Liver (tissue), 9 donors: ENCODE measurements around the gene SIK2. TPM values are rescaled to one million over a fixed set of nuclear protein-coding genes. Genes with fewer than 3 reads are reported as not detected.

ENCODE experiments used
- DNase-seq: peaks from one replicate; pipeline ENCODE4 v3.0.0-alpha.2; 2017; ENCODE audit warnings: low spot score
- H3K27ac ChIP-seq, 2 donors: one replicate each; pipeline ENCODE4 v1.7.0; 2013; ENCODE audit warnings: inconsistent platforms in 2 of 2, low read length in 2 of 2, control low read depth in 1 of 2, low read depth in 1 of 2, mild to moderate bottlenecking in 1 of 2
- H3K27me3 ChIP-seq, 4 donors: one replicate each; pipeline versions ENCODE4 v1.6.1 to v1.7.0; 2013; ENCODE audit warnings: low read length in 3 of 4, inconsistent platforms in 1 of 4, mild to moderate bottlenecking in 1 of 4, moderate library complexity in 1 of 4; ENCODE audit not compliant: control insufficient read depth in 4 of 4, insufficient read depth in 4 of 4
- H3K36me3 ChIP-seq, 4 donors: one replicate each; pipeline versions ENCODE4 v1.6.1 to v1.7.0; 2013; ENCODE audit warnings: low read length in 3 of 4, mild to moderate bottlenecking in 3 of 4, low read depth in 1 of 4, moderate library complexity in 1 of 4; ENCODE audit not compliant: control insufficient read depth in 4 of 4, insufficient read depth in 3 of 4
- H3K4me1 ChIP-seq, 4 donors: one replicate each; pipeline versions ENCODE4 v1.6.1 to v1.7.0; 2013; ENCODE audit warnings: low read length in 3 of 4, mild to moderate bottlenecking in 3 of 4, moderate library complexity in 1 of 4; ENCODE audit not compliant: control insufficient read depth in 4 of 4, insufficient read depth in 4 of 4
- H3K4me3 ChIP-seq, 3 donors: one replicate each; pipeline versions ENCODE4 v1.6.1 to v1.7.0; 2013; ENCODE audit warnings: low read length in 3 of 3, control low read depth in 1 of 3, low read depth in 1 of 3, mild to moderate bottlenecking in 1 of 3
- H3K9ac ChIP-seq, 2 donors: one replicate each; pipeline ENCODE4 v1.7.0; 2013; ENCODE audit warnings: low read length in 2 of 2, mild to moderate bottlenecking in 2 of 2, moderate library complexity in 2 of 2, control low read depth in 1 of 2, low read depth in 1 of 2
- H3K9me3 ChIP-seq, 4 donors: one replicate each; pipeline versions ENCODE4 v1.6.1 to v1.7.0; 2013; ENCODE audit warnings: low read length in 3 of 4; ENCODE audit not compliant: control insufficient read depth in 4 of 4
- ATF3 ChIP-seq: IDR thresholded peaks from 2 replicates; pipeline ENCODE4 v1.6.1; 2016; ENCODE audit warnings: antibody characterized with exemption
- EGR1 ChIP-seq, 2 donors: IDR thresholded peaks; 2 replicates each; pipeline ENCODE4 v1.6.1; 2016 to 2018; ENCODE audit warnings: antibody characterized with exemption in 2 of 2, low read depth in 2 of 2
- FOXA1 ChIP-seq: IDR thresholded peaks from 2 replicates; pipeline ENCODE4 v1.6.1; 2016; ENCODE audit warnings: antibody characterized with exemption
- FOXA2 ChIP-seq: IDR thresholded peaks from 2 replicates; pipeline ENCODE4 v1.6.1; 2016; ENCODE audit warnings: antibody characterized with exemption
- GABPA ChIP-seq, 2 donors: IDR thresholded peaks in 1 of 2; conservative IDR thresholded peaks in 1 of 2; 2 replicates each; pipeline ENCODE4 v1.6.1; 2016; ENCODE audit warnings: antibody characterized with exemption in 2 of 2, mild to moderate bottlenecking in 1 of 2, moderate library complexity in 1 of 2
- HNF4A ChIP-seq, 2 donors: conservative IDR thresholded peaks; 2 replicates each; pipeline ENCODE4 v1.6.1; 2016; ENCODE audit warnings: antibody characterized with exemption in 2 of 2, mild to moderate bottlenecking in 2 of 2
- HNF4G ChIP-seq: IDR thresholded peaks from 2 replicates; pipeline ENCODE4 v1.6.1; 2016; ENCODE audit warnings: antibody characterized with exemption
- NR2F2 ChIP-seq: IDR thresholded peaks from 2 replicates; pipeline ENCODE4 v1.6.1; 2016; ENCODE audit warnings: antibody characterized with exemption
- RAD21 ChIP-seq, 2 donors: IDR thresholded peaks; 2 replicates each; pipeline ENCODE4 v1.6.1; 2016; ENCODE audit warnings: antibody characterized with exemption in 2 of 2, mild to moderate bottlenecking in 2 of 2
- REST ChIP-seq: IDR thresholded peaks from 2 replicates; pipeline ENCODE4 v1.6.1; 2016; ENCODE audit warnings: antibody characterized with exemption, mild to moderate bottlenecking
- RXRA ChIP-seq, 2 donors: IDR thresholded peaks; 2 replicates each; pipeline ENCODE4 v1.6.1; 2017 to 2018; ENCODE audit warnings: antibody characterized with exemption in 2 of 2, mild to moderate bottlenecking in 1 of 2
- SP1 ChIP-seq: IDR thresholded peaks from 2 replicates; pipeline ENCODE4 v1.6.1; 2018; ENCODE audit warnings: antibody characterized with exemption, mild to moderate bottlenecking
- TAF1 ChIP-seq: conservative IDR thresholded peaks from 2 replicates; pipeline ENCODE4 v1.6.1; 2016; ENCODE audit warnings: antibody characterized with exemption, mild to moderate bottlenecking
- YY1 ChIP-seq: IDR thresholded peaks from 2 replicates; pipeline ENCODE4 v1.6.1; 2016; ENCODE audit warnings: antibody characterized with exemption, mild to moderate bottlenecking
- WGBS: extraction: QIAGEN DNeasy Blood & Tissue Kit; methylation state at CpG from one replicate; pipeline ENCODE4 v1.1.7; 2013; 5-methylcytosine and 5-hydroxymethylcytosine counted together
- polyA plus RNA-seq, 2 donors: library from polyadenylated mRNA; stranded (reverse) in 1 of 2; unstranded in 1 of 2; fragments of 200-250 nt in 1 of 2; fragments of >200 nt in 1 of 2; fragmentation: Nextera tagmentation in 1 of 2; extraction: Ambion mirVana in 1 of 2; gene quantifications; one replicate each; pipeline versions ENCODE4 v1.2.1 to v1.2.3, GENCODE V29; 2013 to 2015
- total RNA-seq, 2 donors: library from RNA; depleted of rRNA; stranded (reverse); fragments of >200 nt; gene quantifications; one replicate each; pipeline ENCODE4 v1.2.3, GENCODE V29; 2014
- TF ChIP-seq, protein P1 (sequence below): fragments of 150-350 bp; IDR thresholded peaks from 2 replicates; pipeline ENCODE4 v1.5.1; 2017; ENCODE audit warnings: improper control_type of control experiment, low read depth, low read length; ENCODE audit not compliant: missing input control
- TF ChIP-seq, protein P2 (sequence below): IDR thresholded peaks from 2 replicates; pipeline ENCODE4 v1.6.1; 2016; ENCODE audit warnings: antibody characterized with exemption
- TF ChIP-seq, protein P3 (sequence below): IDR thresholded peaks from 2 replicates; pipeline ENCODE4 v1.6.1; 2016; ENCODE audit warnings: antibody characterized with exemption
- donor health status: healthy.
- donor health status: healthy.
- donor health status: healthy.
- donor health status: healthy.
- donor health status: healthy.

SIK2 gene
- total and polyA plus RNA-seq, 4 donors, result 6.5 to 15.0 (median 9.3) TPM

GRCh38 chr11:111674941-111675340, 72.7 kb downstream of the SIK2 start:
- Histone ChIP-seq H3K27ac (no peak overlapping the region), H3K4me3 (no peak overlapping the region), H3K27me3 (no peaks in the 10 kb centered on the region), H3K36me3 (peaks cover 15 to 51% (median 40%) of the 10 kb centered on the region in 4 donors), H3K4me1 (no peaks in the 10 kb centered on the region), H3K9ac (no peak overlapping the region), H3K9me3 (no peaks in the 10 kb centered on the region)
- DNase-seq, result no peak
- WGBS, result 94% methylated on average over 1 of the region's 1 CpG
- TF ChIP-seq FOXA1, result no peak
- TF ChIP-seq RXRA (IDR thresholded peaks at IDR 0.05), result no peak
- TF ChIP-seq, protein P1, sequence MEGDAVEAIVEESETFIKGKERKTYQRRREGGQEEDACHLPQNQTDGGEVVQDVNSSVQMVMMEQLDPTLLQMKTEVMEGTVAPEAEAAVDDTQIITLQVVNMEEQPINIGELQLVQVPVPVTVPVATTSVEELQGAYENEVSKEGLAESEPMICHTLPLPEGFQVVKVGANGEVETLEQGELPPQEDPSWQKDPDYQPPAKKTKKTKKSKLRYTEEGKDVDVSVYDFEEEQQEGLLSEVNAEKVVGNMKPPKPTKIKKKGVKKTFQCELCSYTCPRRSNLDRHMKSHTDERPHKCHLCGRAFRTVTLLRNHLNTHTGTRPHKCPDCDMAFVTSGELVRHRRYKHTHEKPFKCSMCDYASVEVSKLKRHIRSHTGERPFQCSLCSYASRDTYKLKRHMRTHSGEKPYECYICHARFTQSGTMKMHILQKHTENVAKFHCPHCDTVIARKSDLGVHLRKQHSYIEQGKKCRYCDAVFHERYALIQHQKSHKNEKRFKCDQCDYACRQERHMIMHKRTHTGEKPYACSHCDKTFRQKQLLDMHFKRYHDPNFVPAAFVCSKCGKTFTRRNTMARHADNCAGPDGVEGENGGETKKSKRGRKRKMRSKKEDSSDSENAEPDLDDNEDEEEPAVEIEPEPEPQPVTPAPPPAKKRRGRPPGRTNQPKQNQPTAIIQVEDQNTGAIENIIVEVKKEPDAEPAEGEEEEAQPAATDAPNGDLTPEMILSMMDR, result no peak

DNA sequence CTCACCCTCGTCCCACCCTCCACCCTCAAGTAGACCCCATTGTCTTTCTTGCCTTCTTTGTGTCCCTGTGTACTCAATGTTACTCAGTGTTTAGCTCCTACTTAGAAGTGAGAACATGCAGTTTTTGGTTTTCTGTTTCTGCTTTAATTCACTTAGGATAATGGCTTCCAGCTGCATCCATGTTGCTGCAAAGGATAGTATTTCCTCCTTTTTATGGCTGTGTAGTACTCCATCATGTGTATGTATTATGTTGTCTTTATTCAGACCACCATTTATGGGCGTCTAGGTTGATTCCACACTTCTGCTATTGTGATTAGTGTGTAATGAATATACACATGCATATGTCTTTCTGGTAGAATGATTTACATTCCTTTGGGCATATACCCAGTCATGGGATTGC, 73.6 kb downstream of the SIK2 start:
- no peaks in the 10 kb centered on the region for H3K9me3 ChIP-seq
- peaks cover 15 to 48% (median 38%) of the 10 kb centered on the region in 4 donors for H3K36me3 ChIP-seq

DNA sequence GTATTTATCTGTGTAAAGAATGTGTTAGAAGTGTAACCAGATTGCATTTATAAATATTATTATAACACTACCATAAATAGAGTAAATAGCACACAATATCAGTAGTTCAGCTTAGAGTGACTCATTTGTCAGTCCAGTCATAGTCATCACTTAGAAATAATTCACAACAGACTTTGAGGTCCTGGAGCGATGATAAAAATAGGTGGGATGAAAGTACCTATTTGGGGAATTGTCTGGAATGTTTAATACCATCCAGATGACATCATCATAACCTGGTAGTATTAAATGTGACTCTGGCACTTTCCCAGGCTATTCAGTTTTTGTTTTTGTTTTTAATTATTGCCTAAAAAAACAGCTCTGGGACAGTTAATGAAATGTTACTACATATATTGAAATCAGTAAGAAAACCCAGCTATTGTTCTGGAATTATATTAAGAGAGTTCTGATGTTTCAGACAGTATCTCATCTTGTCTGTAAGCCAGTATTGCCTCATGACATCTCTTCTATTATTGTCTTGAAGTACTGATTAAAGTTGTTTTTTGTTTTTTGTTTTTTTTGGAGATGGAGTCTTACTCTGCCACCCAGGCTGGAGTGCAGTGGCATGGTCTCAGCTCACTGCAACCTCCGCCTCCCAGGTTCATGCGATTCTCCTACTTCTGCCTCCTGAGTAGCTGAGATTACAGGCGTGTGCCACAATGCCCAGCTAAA, 74.8 kb downstream of the SIK2 start:
- TF ChIP-seq, protein P2, sequence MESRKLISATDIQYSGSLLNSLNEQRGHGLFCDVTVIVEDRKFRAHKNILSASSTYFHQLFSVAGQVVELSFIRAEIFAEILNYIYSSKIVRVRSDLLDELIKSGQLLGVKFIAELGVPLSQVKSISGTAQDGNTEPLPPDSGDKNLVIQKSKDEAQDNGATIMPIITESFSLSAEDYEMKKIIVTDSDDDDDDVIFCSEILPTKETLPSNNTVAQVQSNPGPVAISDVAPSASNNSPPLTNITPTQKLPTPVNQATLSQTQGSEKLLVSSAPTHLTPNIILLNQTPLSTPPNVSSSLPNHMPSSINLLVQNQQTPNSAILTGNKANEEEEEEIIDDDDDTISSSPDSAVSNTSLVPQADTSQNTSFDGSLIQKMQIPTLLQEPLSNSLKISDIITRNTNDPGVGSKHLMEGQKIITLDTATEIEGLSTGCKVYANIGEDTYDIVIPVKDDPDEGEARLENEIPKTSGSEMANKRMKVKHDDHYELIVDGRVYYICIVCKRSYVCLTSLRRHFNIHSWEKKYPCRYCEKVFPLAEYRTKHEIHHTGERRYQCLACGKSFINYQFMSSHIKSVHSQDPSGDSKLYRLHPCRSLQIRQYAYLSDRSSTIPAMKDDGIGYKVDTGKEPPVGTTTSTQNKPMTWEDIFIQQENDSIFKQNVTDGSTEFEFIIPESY, result no peak
- TF ChIP-seq, protein P3, sequence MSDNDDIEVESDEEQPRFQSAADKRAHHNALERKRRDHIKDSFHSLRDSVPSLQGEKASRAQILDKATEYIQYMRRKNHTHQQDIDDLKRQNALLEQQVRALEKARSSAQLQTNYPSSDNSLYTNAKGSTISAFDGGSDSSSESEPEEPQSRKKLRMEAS, result no peak
- TF ChIP-seq FOXA2 (no peak), SP1 (no peak), RXRA (IDR thresholded peaks at IDR 0.05) (no peak), REST (no peak), RAD21 (IDR thresholded peaks at IDR 0.05) (no peak), ATF3 (no peak), TAF1 (no peak), GABPA (IDR thresholded peaks at IDR 0.05 in 1 of 2, conservative IDR thresholded peaks at IDR 0.05 in 1 of 2) (no peak), HNF4A (conservative IDR thresholded peaks at IDR 0.05) (no peak), HNF4G (no peak), NR2F2 (no peak), YY1 (no peak)
- H3K4me1 ChIP-seq, result no peaks in the 10 kb centered on the region
- no peaks in the 10 kb centered on the region for H3K27me3 ChIP-seq
- H3K9me3 ChIP-seq, result no peaks in the 10 kb centered on the region
- 98% methylated on average over 4 of the region's 4 CpGs for WGBS
- H3K4me3 ChIP-seq, result no peak overlapping the region
- no peak overlapping the region for H3K27ac ChIP-seq
- DNase-seq, result no peak
- peaks cover 14 to 38% (median 30%) of the 10 kb centered on the region in 4 donors for H3K36me3 ChIP-seq
- H3K9ac ChIP-seq, result no peak overlapping the region

More for the DNA sequence above, 73.6 kb downstream of the SIK2 start:
- 95% methylated on average over 2 of the region's 2 CpGs for WGBS
- DNase-seq, result no peak
- TF ChIP-seq FOXA1 (no peak), RAD21 (IDR thresholded peaks at IDR 0.05) (no peak), HNF4A (conservative IDR thresholded peaks at IDR 0.05) (no peak), EGR1 (IDR thresholded peaks at IDR 0.05; ENCODE audit: low read depth in 2 of 2) (no peak), RXRA (IDR thresholded peaks at IDR 0.05) (no peak), ATF3 (no peak)
- no peaks in the 10 kb centered on the region for H3K27me3 ChIP-seq
- no peaks in the 10 kb centered on the region for H3K4me1 ChIP-seq
- H3K4me3 ChIP-seq, result no peak overlapping the region
- H3K9ac ChIP-seq, result no peak overlapping the region
- H3K27ac ChIP-seq, result no peak overlapping the region
